A549 (cell line): ENCODE results near the gene ELFN1. TPM values are rescaled to one million over a fixed set of nuclear protein-coding genes. Genes with fewer than 3 reads are reported as not detected.
"Not testable (repeated sequence)": the region's sequence is repeated elsewhere in the genome, so short reads cannot be mapped to it uniquely, and the experiment has no call there.

ENCODE experiments used
- ATAC-seq, 2 experiments: fragments of 200-7000 bp in 1 of 2; fragments of >200 bp in 1 of 2; cut with Nextera tagmentation in 1 of 2; cut with Tn5 transposase in 1 of 2; 3 replicates each; pipeline versions ENCODE4 v1.8.0 to v1.9.1; 2018 to 2020; ENCODE audit warnings: mild to moderate bottlenecking in 1 of 2, moderate library complexity in 1 of 2
- CTCF ChIA-PET: fragments of 300-600 bp; sonication (Branson Sonifier 250); formaldehyde crosslinking; extraction: SDS; loops from one replicate; lab custom pipeline; 2021; ENCODE audit warnings: antibody characterized with exemption, inconsistent platforms; lab: Yijun Ruan, JAX
- POLR2A ChIA-PET: fragments of 350-600 bp; formaldehyde crosslinking; extraction: SDS; loops from one replicate; lab custom pipeline; 2021; ENCODE audit warnings: antibody characterized with exemption, inconsistent platforms; lab: Yijun Ruan, JAX
- DNase-seq, 2 experiments: peaks; one replicate each; pipeline versions ENCODE4 v3.0.0 to v3.0.0-alpha.2; 2011 to 2016; ENCODE audit warnings: low read depth in 1 of 2, low spot score in 1 of 2
- FAIRE-seq: peaks from 2 replicates; lab custom pipeline; 2011; peaks lifted over from hg19 to GRCh38; lab: Jason Lieb, UNC
- H3K27ac ChIP-seq, 2 experiments: fragments of >200 bp; sonication (Bioruptor Twin); formaldehyde crosslinking; 3 replicates each; pipeline ENCODE4 v1.5.1; 2016 to 2017
- H3K4me1 ChIP-seq: fragments of >200 bp; sonication (Bioruptor Twin); formaldehyde crosslinking; 3 replicates; pipeline ENCODE4 v1.6.1; 2016
- H3K4me2 ChIP-seq: fragments of >200 bp; sonication (Bioruptor Twin); formaldehyde crosslinking; 3 replicates; pipeline ENCODE4 v1.6.1; 2016
- H3K4me3 ChIP-seq: fragments of >200 bp; sonication (Bioruptor Twin); formaldehyde crosslinking; 3 replicates; pipeline ENCODE4 v1.5.1; 2016
- H3K9me3 ChIP-seq: fragments of >200 bp; sonication (Bioruptor Twin); formaldehyde crosslinking; 3 replicates; pipeline ENCODE4 v1.6.1; 2016
- CHD2 ChIP-seq: fragments of 150-350 bp; IDR thresholded peaks from 2 replicates; pipeline ENCODE4 v1.6.1; 2014; ENCODE audit warnings: low read length; ENCODE audit not compliant: partially characterized antibody
- CHD4 ChIP-seq: fragments of 200-600 bp; sonication (generic); IDR thresholded peaks from 2 replicates; pipeline ENCODE4 v1.6.1; 2016; ENCODE audit warnings: antibody characterized with exemption, mild to moderate bottlenecking, borderline replicate concordance
- FOSB ChIP-seq: fragments of 250-450 bp; sonication (Bioruptor Pico); IDR thresholded peaks from 2 replicates; pipeline ENCODE4 v1.5.0; 2020; ENCODE audit warnings: mild to moderate bottlenecking, moderate library complexity
- FOSL2 ChIP-seq, 2 experiments: fragments of 450-650 bp in 1 of 2; fragments of >200 bp in 1 of 2; sonication (Bioruptor Twin) in 1 of 2; formaldehyde crosslinking; IDR thresholded peaks; 2 replicates each; pipeline versions ENCODE4 v1.5.0 to v1.6.1; 2016 to 2020; ENCODE audit warnings: mild to moderate bottlenecking in 1 of 2, moderate library complexity in 1 of 2
- GATA3 ChIP-seq: IDR thresholded peaks from 2 replicates; pipeline ENCODE4 v1.6.1; 2012; ENCODE audit warnings: borderline replicate concordance
- HDAC2 ChIP-seq: fragments of 200-600 bp; sonication (generic); IDR thresholded peaks from 2 replicates; pipeline ENCODE4 v1.6.1; 2016
- HOXA7 ChIP-seq: fragments of 250-450 bp; sonication (Bioruptor Pico); IDR thresholded peaks from 2 replicates; pipeline ENCODE4 v1.5.0; 2020; ENCODE audit warnings: mild to moderate bottlenecking, moderate library complexity
- JUN ChIP-seq, 2 experiments: fragments of >200 bp; sonication (Bioruptor Twin); formaldehyde crosslinking; IDR thresholded peaks; 2 replicates in 1 of 2; 3 replicates in 1 of 2; pipeline ENCODE4 v1.6.1; 2016 to 2017
- JUNB ChIP-seq: fragments of >200 bp; sonication (Bioruptor Twin); formaldehyde crosslinking; IDR thresholded peaks from 2 replicates; pipeline ENCODE4 v1.6.1; 2016
- KDM5A ChIP-seq: fragments of 200-600 bp; sonication (generic); IDR thresholded peaks from 2 replicates; pipeline ENCODE4 v1.6.1; 2016; ENCODE audit warnings: antibody characterized with exemption, mild to moderate bottlenecking
- MAZ ChIP-seq: fragments of 150-350 bp; IDR thresholded peaks from 2 replicates; pipeline ENCODE4 v1.6.1; 2014; ENCODE audit warnings: antibody characterized with exemption, low read depth, low read length, borderline replicate concordance
- NFE2L2 ChIP-seq: fragments of 150-350 bp; conservative IDR thresholded peaks from 2 replicates; pipeline ENCODE4 v1.6.1; 2014; ENCODE audit warnings: low read length
- POLR2A ChIP-seq: IDR thresholded peaks from 2 replicates; pipeline ENCODE4 v1.6.1; 2012; ENCODE audit warnings: mild to moderate bottlenecking, low read length
- POLR2AphosphoS2 ChIP-seq: conservative IDR thresholded peaks from 2 replicates; pipeline ENCODE4 v1.6.1; 2012; ENCODE audit warnings: low read length, improper control_type of control experiment, inconsistent platforms
- RCOR1 ChIP-seq: fragments of 150-350 bp; IDR thresholded peaks from 2 replicates; pipeline ENCODE4 v1.6.1; 2014; ENCODE audit warnings: antibody characterized with exemption, low read length, low read depth
- RFX5 ChIP-seq: fragments of 450-650 bp; IDR thresholded peaks from 2 replicates; pipeline ENCODE4 v1.7.1; 2014; ENCODE audit warnings: antibody characterized with exemption, mild to moderate bottlenecking, moderate library complexity
- TFCP2L1 ChIP-seq: fragments of 250-450 bp; sonication (Bioruptor Pico); IDR thresholded peaks from 2 replicates; pipeline ENCODE4 v1.5.0; 2021; ENCODE audit warnings: mild to moderate bottlenecking
- ZSCAN20 ChIP-seq: fragments of 250-450 bp; sonication (Bioruptor Pico); IDR thresholded peaks from 2 replicates; pipeline ENCODE4 v1.8.0; 2022; ENCODE audit warnings: mild to moderate bottlenecking, moderate library complexity
- WGBS: methylation state at CpG from one replicate; pipeline ENCODE4 v1.1.6; 2017; ENCODE audit errors: missing lambda C conversion rate; 5-methylcytosine and 5-hydroxymethylcytosine counted together
- polyA plus RNA-seq, 4 experiments: library from polyadenylated mRNA; depleted of rRNA in 3 of 4; stranded (reverse); fragments of >200 nt; fragmentation: RNase III in 1 of 4; extraction: RNeasy Plus Mini Kit Qiagen cat#74134 plus additional on column Dnase treatment in 1 of 4; gene quantifications; 2 replicates in 3 of 4; 3 replicates in 1 of 4; pipeline ENCODE4 v1.2.3, GENCODE V29; 2011 to 2017
- TF ChIP-seq, protein P1 (sequence below): fragments of 450-650 bp; IDR thresholded peaks from 2 replicates; pipeline ENCODE4 v1.6.1; 2014; ENCODE audit warnings: antibody characterized with exemption
- TF ChIP-seq, protein P2 (sequence below): fragments of >200 bp; sonication (Bioruptor Twin); formaldehyde crosslinking; IDR thresholded peaks from 3 replicates; pipeline ENCODE4 v1.5.1; 2016
- TF ChIP-seq, protein P3 (sequence below): fragments of 250-450 bp; sonication (Bioruptor Pico); IDR thresholded peaks from 2 replicates; pipeline ENCODE4 v1.5.0; 2020; ENCODE audit warnings: low read depth, mild to moderate bottlenecking, moderate library complexity
- TF ChIP-seq, protein P4 (sequence below): IDR thresholded peaks from 2 replicates; pipeline ENCODE4 v1.6.1; 2012

Gene ELFN1
- polyA plus RNA-seq, 2 of the 4 experiments (the other 2 are of a cell fraction): 0.08 to 0.10 TPM

DNA sequence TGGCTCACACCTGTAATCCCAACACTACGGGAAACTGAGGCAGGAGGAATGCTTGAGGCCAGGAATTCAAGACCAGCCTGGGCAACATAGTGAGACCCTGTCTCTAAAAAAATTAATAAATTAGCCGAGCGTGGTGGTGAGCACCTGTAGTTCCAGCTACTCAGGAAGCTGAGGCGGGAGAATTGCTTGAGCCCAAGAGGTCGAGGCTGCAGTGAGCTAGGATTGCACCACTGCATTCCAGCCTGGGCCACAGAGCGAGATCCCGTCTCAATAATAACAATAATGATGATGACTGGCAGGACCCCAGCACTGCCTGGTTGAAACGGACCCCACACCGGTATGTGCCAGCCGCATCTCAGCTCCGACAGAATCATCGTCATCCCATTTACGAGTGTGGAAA, 93.0 kb downstream of the ELFN1 start:
- H3K27ac ChIP-seq: no peak overlapping the region
- DNase-seq: no peak
- no peak for TF ChIP-seq CHD2
- TF ChIP-seq RFX5: no peak
- TF ChIP-seq NFE2L2: no peak
- TF ChIP-seq, protein P1, sequence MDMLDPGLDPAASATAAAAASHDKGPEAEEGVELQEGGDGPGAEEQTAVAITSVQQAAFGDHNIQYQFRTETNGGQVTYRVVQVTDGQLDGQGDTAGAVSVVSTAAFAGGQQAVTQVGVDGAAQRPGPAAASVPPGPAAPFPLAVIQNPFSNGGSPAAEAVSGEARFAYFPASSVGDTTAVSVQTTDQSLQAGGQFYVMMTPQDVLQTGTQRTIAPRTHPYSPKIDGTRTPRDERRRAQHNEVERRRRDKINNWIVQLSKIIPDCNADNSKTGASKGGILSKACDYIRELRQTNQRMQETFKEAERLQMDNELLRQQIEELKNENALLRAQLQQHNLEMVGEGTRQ: no peak
- TF ChIP-seq, protein P2, sequence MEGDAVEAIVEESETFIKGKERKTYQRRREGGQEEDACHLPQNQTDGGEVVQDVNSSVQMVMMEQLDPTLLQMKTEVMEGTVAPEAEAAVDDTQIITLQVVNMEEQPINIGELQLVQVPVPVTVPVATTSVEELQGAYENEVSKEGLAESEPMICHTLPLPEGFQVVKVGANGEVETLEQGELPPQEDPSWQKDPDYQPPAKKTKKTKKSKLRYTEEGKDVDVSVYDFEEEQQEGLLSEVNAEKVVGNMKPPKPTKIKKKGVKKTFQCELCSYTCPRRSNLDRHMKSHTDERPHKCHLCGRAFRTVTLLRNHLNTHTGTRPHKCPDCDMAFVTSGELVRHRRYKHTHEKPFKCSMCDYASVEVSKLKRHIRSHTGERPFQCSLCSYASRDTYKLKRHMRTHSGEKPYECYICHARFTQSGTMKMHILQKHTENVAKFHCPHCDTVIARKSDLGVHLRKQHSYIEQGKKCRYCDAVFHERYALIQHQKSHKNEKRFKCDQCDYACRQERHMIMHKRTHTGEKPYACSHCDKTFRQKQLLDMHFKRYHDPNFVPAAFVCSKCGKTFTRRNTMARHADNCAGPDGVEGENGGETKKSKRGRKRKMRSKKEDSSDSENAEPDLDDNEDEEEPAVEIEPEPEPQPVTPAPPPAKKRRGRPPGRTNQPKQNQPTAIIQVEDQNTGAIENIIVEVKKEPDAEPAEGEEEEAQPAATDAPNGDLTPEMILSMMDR: no peak
- TF ChIP-seq, all 56 proteins: peak for 0
- Histone ChIP-seq H3K9me3 (peaks cover 14% of the 10 kb centered on the region; the same call in 2 of the 3 replicates), H3K4me3 (no peak overlapping the region), H3K4me2 (no peak overlapping the region), H3K4me1 (no peaks in the 10 kb centered on the region)
- ATAC-seq (no peak), FAIRE-seq (no peak)
- ChIA-PET POLR2A (no interaction called here), CTCF (no interaction called here)
- WGBS: 81% methylated on average over 13 of the region's 13 CpGs

DNA sequence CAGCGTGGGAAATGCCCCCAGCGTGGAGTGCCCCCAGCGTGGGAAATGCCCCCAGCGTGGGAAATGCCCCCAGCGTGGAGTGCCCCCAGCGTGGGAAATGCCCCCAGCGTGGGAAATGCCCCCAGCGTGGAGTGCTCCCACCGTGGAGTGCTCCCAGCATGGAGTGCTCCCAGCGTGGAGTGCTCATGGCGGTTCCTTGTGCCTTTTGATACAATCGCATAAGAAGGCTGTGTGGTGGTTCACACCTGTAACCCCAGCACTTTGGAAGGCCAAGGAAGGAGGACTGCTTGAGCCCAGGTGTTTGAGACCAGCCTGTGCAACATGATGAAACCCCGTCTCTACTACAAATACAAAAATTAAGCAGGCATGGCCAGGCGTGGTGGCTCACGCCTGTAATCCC, 93.8 kb downstream of the ELFN1 start:
- not testable (repeated sequence) for ATAC-seq

DNA sequence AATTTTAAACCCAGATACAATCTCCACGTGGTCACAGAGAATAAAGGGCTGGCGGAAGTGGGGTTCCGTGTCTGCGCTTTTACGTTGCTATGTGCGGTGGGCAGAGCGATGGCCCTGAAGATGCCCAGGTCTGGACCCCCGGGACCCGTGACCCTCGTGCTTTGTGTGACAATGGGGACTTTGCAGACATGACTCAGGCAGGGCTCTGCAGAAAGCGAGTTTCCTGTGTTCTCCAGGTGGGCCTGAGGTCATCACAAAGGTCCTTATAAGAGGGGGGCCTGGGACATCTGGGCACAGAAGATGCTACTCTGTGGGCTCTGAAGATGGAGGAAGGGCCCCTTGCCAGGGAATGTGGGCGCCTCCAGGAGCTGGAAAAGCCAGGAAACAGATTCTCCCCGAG, 95.3 kb downstream of the ELFN1 start:
- Histone ChIP-seq H3K27ac (no peak overlapping the region), H3K9me3 (peaks cover 14% of the 10 kb centered on the region; the same call in 2 of the 3 replicates), H3K4me3 (no peak overlapping the region), H3K4me2 (no peak overlapping the region), H3K4me1 (no peaks in the 10 kb centered on the region)
- 58% methylated on average over 13 of the region's 13 CpGs for WGBS
- ChIA-PET POLR2A (no interaction called here), CTCF (no interaction called here)
- no peak for TF ChIP-seq NFE2L2
- no peak for ATAC-seq
- no peak for FAIRE-seq
- DNase-seq: no peak

More for the DNA sequence above, 93.8 kb downstream of the ELFN1 start:
- CTCF ChIA-PET, H3K4me3 ChIP-seq, H3K4me1 ChIP-seq, POLR2A ChIA-PET, DNase-seq, H3K27ac ChIP-seq, FAIRE-seq, H3K4me2 ChIP-seq: not testable (repeated sequence)
- WGBS: 82% methylated on average over 6 of the region's 15 CpGs
- H3K9me3 ChIP-seq: peaks cover 14% of the 10 kb centered on the region; the same call in 2 of the 3 replicates

DNA sequence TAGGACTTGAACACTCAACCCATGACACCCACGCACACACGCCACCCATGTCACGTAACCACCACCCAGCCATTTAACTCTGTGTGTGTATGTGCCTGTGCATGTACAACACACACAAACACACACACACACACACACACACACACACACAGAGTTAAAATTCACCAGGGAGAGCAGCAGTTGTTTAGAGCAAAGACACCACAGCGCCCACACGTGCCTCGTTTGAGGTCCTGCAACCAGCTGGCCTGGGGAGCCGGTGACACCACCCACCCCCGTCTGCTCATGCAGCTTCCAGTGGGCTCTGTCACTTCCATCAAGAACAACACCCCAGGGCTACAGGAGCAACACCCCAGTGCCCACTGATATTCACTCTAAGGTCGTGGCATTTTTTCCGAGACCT, 97.4 kb downstream of the ELFN1 start:
- H3K4me3 ChIP-seq: no peak overlapping the region
- peak; percentile 56; a peak in 4 of 6 replicates for ATAC-seq
- no peak for FAIRE-seq
- TF ChIP-seq, protein P2: no peak
- TF ChIP-seq CHD4: no peak
- no peak for TF ChIP-seq JUN (IDR thresholded peaks at IDR 0.05)
- no peak for TF ChIP-seq GATA3
- TF ChIP-seq FOSB (CRISPR knock-in tag): no peak
- TF ChIP-seq HDAC2: no peak
- TF ChIP-seq FOSL2 (IDR thresholded peaks at IDR 0.05): no peak
- TF ChIP-seq FOSL2 (CRISPR knock-in tag; IDR thresholded peaks at IDR 0.05): no peak
- TF ChIP-seq ZSCAN20 (CRISPR knock-in tag): no peak
- no peak for TF ChIP-seq POLR2AphosphoS2
- TF ChIP-seq, protein P3, sequence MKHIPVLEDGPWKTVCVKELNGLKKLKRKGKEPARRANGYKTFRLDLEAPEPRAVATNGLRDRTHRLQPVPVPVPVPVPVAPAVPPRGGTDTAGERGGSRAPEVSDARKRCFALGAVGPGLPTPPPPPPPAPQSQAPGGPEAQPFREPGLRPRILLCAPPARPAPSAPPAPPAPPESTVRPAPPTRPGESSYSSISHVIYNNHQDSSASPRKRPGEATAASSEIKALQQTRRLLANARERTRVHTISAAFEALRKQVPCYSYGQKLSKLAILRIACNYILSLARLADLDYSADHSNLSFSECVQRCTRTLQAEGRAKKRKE: no peak
- TF ChIP-seq HOXA7: no peak
- no peak for TF ChIP-seq POLR2A
- TF ChIP-seq JUNB: no peak
- TF ChIP-seq, protein P4, sequence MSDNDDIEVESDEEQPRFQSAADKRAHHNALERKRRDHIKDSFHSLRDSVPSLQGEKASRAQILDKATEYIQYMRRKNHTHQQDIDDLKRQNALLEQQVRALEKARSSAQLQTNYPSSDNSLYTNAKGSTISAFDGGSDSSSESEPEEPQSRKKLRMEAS: no peak
- no peak for TF ChIP-seq KDM5A
- TF ChIP-seq CHD2: no peak
- TF ChIP-seq TFCP2L1 (CRISPR knock-in tag): no peak
- TF ChIP-seq MAZ: no peak
- TF ChIP-seq RCOR1: no peak
- DNase-seq: peak in 1 of 2 experiments; percentile 36
- no peak overlapping the region for H3K4me2 ChIP-seq
- 53% methylated on average over 10 of the region's 10 CpGs for WGBS
- peaks cover 14% of the 10 kb centered on the region; the same call in 2 of the 3 replicates for H3K9me3 ChIP-seq
- H3K27ac ChIP-seq: no peak overlapping the region
- no peaks in the 10 kb centered on the region for H3K4me1 ChIP-seq
- CTCF ChIA-PET: interaction anchor here (0.9 to 1.4 kb wide), 4 partner anchors 9 to 189 kb away, joined by 3 read pairs; no protein-coding TSS in a partner anchor
- POLR2A ChIA-PET: no interaction called here
